SK-N-SH (cell line): ENCODE measurements around the gene HBA2. TPM values are rescaled to one million over a fixed set of nuclear protein-coding genes. Genes with fewer than 3 reads are reported as not detected.

Source experiments
- CTCF ChIA-PET: fragments of 300-600, 350-600 bp; formaldehyde crosslinking; extraction: SDS; loops from one replicate; lab custom pipeline; 2021; lab: Yijun Ruan, JAX
- POLR2A ChIA-PET: fragments of 350-600 bp; sonication (Branson Sonifier 250); formaldehyde crosslinking; extraction: SDS; loops from one replicate; lab custom pipeline; 2020; ENCODE audit warnings: antibody characterized with exemption, inconsistent platforms; lab: Yijun Ruan, JAX
- DNase-seq: peaks from one replicate; pipeline ENCODE4 v3.0.0; 2012
- H2AFZ ChIP-seq: fragments of 200-600 bp; sonication (generic); 2 replicates; pipeline ENCODE4 v1.8.1; 2016; ENCODE audit warnings: antibody characterized with exemption, mild to moderate bottlenecking, low read depth
- H3F3A ChIP-seq: fragments of 200-600 bp; sonication (generic); replicated peaks from 2 replicates; pipeline ENCODE3; 2016; ENCODE audit warnings: antibody characterized with exemption, mild to moderate bottlenecking; ENCODE audit not compliant: insufficient read depth
- H3K27ac ChIP-seq, 2 experiments: fragments of 200-500 bp in 1 of 2; fragments of 200-600 bp in 1 of 2; sonication (Bioruptor generic) in 1 of 2; sonication (generic), shearing (Covaris generic) in 1 of 2; 2 replicates each; pipeline versions ENCODE4 v1.5.1 to v1.6.1; 2014 to 2016; ENCODE audit warnings: low read depth in 2 of 2, inconsistent platforms in 1 of 2, low read length in 1 of 2, mild to moderate bottlenecking in 1 of 2, mixed read lengths in 1 of 2
- H3K27me3 ChIP-seq: fragments of 200-600 bp; sonication (generic), shearing (Covaris generic); 2 replicates; pipeline ENCODE4 v1.6.1; 2016; ENCODE audit warnings: mixed run types; ENCODE audit not compliant: insufficient read depth
- H3K36me3 ChIP-seq, 2 experiments: fragments of 200-500 bp in 1 of 2; fragments of 200-600 bp in 1 of 2; sonication (Bioruptor generic) in 1 of 2; sonication (generic) in 1 of 2; replicated peaks in 1 of 2; 2 replicates each; pipeline versions ENCODE3 to v1.5.1; 2014 to 2016; ENCODE audit warnings: low read length in 1 of 2, mild to moderate bottlenecking in 1 of 2; ENCODE audit not compliant: insufficient read depth in 2 of 2, control insufficient read depth in 1 of 2
- H3K4me1 ChIP-seq, 2 experiments: fragments of 200-500 bp in 1 of 2; fragments of 200-600 bp in 1 of 2; sonication (Bioruptor generic) in 1 of 2; sonication (generic), shearing (Covaris generic) in 1 of 2; 2 replicates each; pipeline versions ENCODE4 v1.5.1 to v1.6.1; 2014 to 2016; ENCODE audit warnings: low read depth in 1 of 2, low read length in 1 of 2, mixed run types in 1 of 2; ENCODE audit not compliant: insufficient read depth in 2 of 2, control insufficient read depth in 1 of 2
- H3K4me2 ChIP-seq: fragments of 200-600 bp; sonication (generic), shearing (Covaris generic); 2 replicates; pipeline ENCODE4 v1.6.1; 2017; ENCODE audit warnings: mixed run types
- H3K4me3 ChIP-seq, 2 experiments: fragments of 200-500 bp in 1 of 2; fragments of 200-600 bp in 1 of 2; sonication (Bioruptor generic) in 1 of 2; sonication (generic), shearing (Covaris generic) in 1 of 2; 2 replicates each; pipeline versions ENCODE4 v1.5.1 to v1.8.1; 2014 to 2016; ENCODE audit warnings: low read depth in 2 of 2, inconsistent platforms in 1 of 2, low read length in 1 of 2, mild to moderate bottlenecking in 1 of 2, mixed read lengths in 1 of 2, moderate library complexity in 1 of 2
- H3K79me2 ChIP-seq: fragments of 200-600 bp; sonication (generic); 2 replicates; pipeline ENCODE4 v1.8.1; 2017; ENCODE audit warnings: mild to moderate bottlenecking; ENCODE audit not compliant: insufficient read depth
- H3K9ac ChIP-seq: fragments of 200-600 bp; sonication (generic); 2 replicates; pipeline ENCODE4 v1.6.1; 2017; ENCODE audit warnings: mixed run types
- H3K9me2 ChIP-seq: fragments of 200-600 bp; sonication (generic); 2 replicates; pipeline ENCODE4 v1.6.1; 2017; ENCODE audit warnings: mixed run types
- H3K9me3 ChIP-seq: fragments of 200-600 bp; sonication (generic); 2 replicates; pipeline ENCODE4 v1.6.1; 2017; ENCODE audit warnings: mixed run types, mild to moderate bottlenecking, moderate library complexity
- H4K20me1 ChIP-seq: fragments of 200-600 bp; sonication (generic); 2 replicates; pipeline ENCODE4 v1.6.1; 2017; ENCODE audit warnings: mild to moderate bottlenecking, mixed run types; ENCODE audit not compliant: insufficient read depth
- CHD2 ChIP-seq: fragments of 150-350 bp; IDR thresholded peaks from 2 replicates; pipeline ENCODE4 v1.6.1; 2018; ENCODE audit warnings: low read length; ENCODE audit not compliant: partially characterized antibody
- EZH2phosphoT487 ChIP-seq: fragments of 200-600 bp; sonication (generic); IDR thresholded peaks from 2 replicates; pipeline ENCODE4 v1.6.1; 2017; ENCODE audit warnings: low read depth, mixed run types, mild to moderate bottlenecking, antibody characterized with exemption, moderate library complexity, borderline replicate concordance
- FOXJ3 ChIP-seq: sonication (generic); formaldehyde crosslinking; IDR thresholded peaks from 2 replicates; pipeline ENCODE4 v1.5.1; 2020; ENCODE audit warnings: mild to moderate bottlenecking, missing genetic modification reagents
- FOXM1 ChIP-seq: IDR thresholded peaks from 2 replicates; pipeline ENCODE4 v1.4.0; 2012; ENCODE audit warnings: low read depth, mild to moderate bottlenecking
- GABPA ChIP-seq: IDR thresholded peaks from 2 replicates; pipeline ENCODE4 v1.4.0; 2012; ENCODE audit warnings: low read depth, mild to moderate bottlenecking
- IRF3 ChIP-seq: fragments of 150-350 bp; IDR thresholded peaks from 2 replicates; pipeline ENCODE4 v1.6.1; 2016; ENCODE audit warnings: mild to moderate bottlenecking, low read depth, low read length
- JUND ChIP-seq: IDR thresholded peaks from 2 replicates; pipeline ENCODE4 v1.4.0; 2012
- MEF2A ChIP-seq: IDR thresholded peaks from 2 replicates; pipeline ENCODE4 v1.4.0; 2012; ENCODE audit warnings: low read depth, borderline replicate concordance
- MXI1 ChIP-seq: IDR thresholded peaks from 2 replicates; pipeline ENCODE4 v1.6.1; 2012; ENCODE audit warnings: mild to moderate bottlenecking, low read depth, low read length, improper control_type of control experiment
- NFIC ChIP-seq: IDR thresholded peaks from 2 replicates; pipeline ENCODE4 v1.4.0; 2012; ENCODE audit warnings: borderline replicate concordance
- PBX3 ChIP-seq: IDR thresholded peaks from 2 replicates; pipeline ENCODE4; 2012
- REST ChIP-seq: IDR thresholded peaks from 2 replicates; pipeline ENCODE4 v1.6.1; 2012; ENCODE audit warnings: mild to moderate bottlenecking, low read depth, low read length, moderate library complexity
- SIN3A ChIP-seq: IDR thresholded peaks from 2 replicates; pipeline ENCODE4 v1.6.1; 2012; ENCODE audit warnings: low read depth, mild to moderate bottlenecking, low read length, moderate library complexity, borderline replicate concordance
- SMC3 ChIP-seq: IDR thresholded peaks from 2 replicates; pipeline ENCODE4 v1.6.1; 2012; ENCODE audit warnings: low read depth, low read length, improper control_type of control experiment
- TAF1 ChIP-seq: IDR thresholded peaks from 2 replicates; pipeline ENCODE4 v1.6.1; 2012; ENCODE audit warnings: low read depth, mild to moderate bottlenecking, low read length, moderate library complexity, borderline replicate concordance
- TEAD4 ChIP-seq: IDR thresholded peaks from 2 replicates; pipeline ENCODE4 v1.4.0; 2012; ENCODE audit warnings: mild to moderate bottlenecking, borderline replicate concordance; ENCODE audit not compliant: insufficient read depth
- USF1 ChIP-seq: IDR thresholded peaks from 2 replicates; pipeline ENCODE4 v1.4.0; 2012; ENCODE audit warnings: low read depth, borderline replicate concordance
- USF2 ChIP-seq: fragments of 150-350 bp; IDR thresholded peaks from 2 replicates; pipeline ENCODE4 v1.6.1; 2017; ENCODE audit warnings: antibody characterized with exemption, low read length, low read depth, borderline replicate concordance
- ZBTB33 ChIP-seq: IDR thresholded peaks from 2 replicates; pipeline ENCODE4 v1.4.0; 2012; ENCODE audit warnings: low read depth, borderline replicate concordance
- WGBS: methylation state at CpG from one replicate; pipeline ENCODE4 v1.1.6; 2017; ENCODE audit warnings: low lambda C conversion rate; 5-methylcytosine and 5-hydroxymethylcytosine counted together
- polyA plus RNA-seq, 3 experiments: library from polyadenylated mRNA; depleted of rRNA; stranded (reverse); fragments of >200 nt; gene quantifications; 2 replicates each; pipeline ENCODE4 v1.2.3, GENCODE V29; 2012

Gene HBA2
- polyA plus RNA-seq, 1 of the 3 experiments (the other 2 are of a cell fraction) = not detected

GRCh38 chr16:192686-193085 is 20.0 kb downstream of the HBA2 start:
- no peaks in the 10 kb centered on the region for H3K9me3 ChIP-seq
- H3K9me2 ChIP-seq = no peaks in the 10 kb centered on the region
- H4K20me1 ChIP-seq = peaks cover 9% of the 10 kb centered on the region; the same call in 1 of the 2 replicates
- no peak overlapping the region for H3K4me3 ChIP-seq
- no peak overlapping the region for H3K27ac ChIP-seq
- H3K9ac ChIP-seq = no peak overlapping the region
- H3K79me2 ChIP-seq = peaks cover 7% of the 10 kb centered on the region; the same call in 1 of the 2 replicates
- no peaks in the 10 kb centered on the region for H3K4me1 ChIP-seq
- no peak for DNase-seq
- no peaks in the 10 kb centered on the region for H3K27me3 ChIP-seq
- H3K36me3 ChIP-seq = peaks cover 43 to 58% of the 10 kb centered on the region in 2 experiments
- peaks cover 13% of the 10 kb centered on the region for H3F3A ChIP-seq
- no peak overlapping the region for H2AFZ ChIP-seq
- ChIA-PET POLR2A (no interaction called here), CTCF (interaction anchor here (0.6 to 4.9 kb wide), 5 partner anchors 11 to 127 kb away, joined by 3 to 44 read pairs (median 5); partner anchors contain the start of gene HBQ1)
- 97% methylated on average over 11 of the region's 11 CpGs for WGBS
- H3K4me2 ChIP-seq = no peak overlapping the region
- TF ChIP-seq USF1 (no peak), JUND (no peak), FOXM1 (no peak), ZBTB33 (no peak), SIN3A (no peak), FOXJ3 (CRISPR knock-in tag) (no peak), SMC3 (no peak), TEAD4 (no peak), MXI1 (no peak), GABPA (no peak), REST (no peak), CHD2 (no peak), MEF2A (no peak), NFIC (no peak), IRF3 (no peak), TAF1 (no peak), USF2 (no peak), PBX3 (no peak), EZH2phosphoT487 (no peak)
